HG03025 (cell line): ENCODE measurements around the gene NPEPL1.
"Not testable (repeated sequence)": the region's sequence is repeated elsewhere in the genome, so short reads cannot be mapped to it uniquely, and the experiment has no call there.

ENCODE experiments used
- ATAC-seq: cut with Tn5 transposase; IDR thresholded peaks from one replicate; pipeline ENCODE4 v1.9.1; 2021; ENCODE audit warnings: mild to moderate bottlenecking, moderate library complexity; ENCODE audit not compliant: unreplicated experiment, low FRiP score

The NPEPL1 gene

GRCh38 chr20:58753922-58754551, 61.4 kb downstream of the NPEPL1 start:
- no peak for ATAC-seq

GRCh38 chr20:58754584-58754983, 62.0 kb downstream of the NPEPL1 start:
- ATAC-seq = no peak

GRCh38 chr20:58755062-58755697, 62.6 kb downstream of the NPEPL1 start:
- no peak for ATAC-seq

GRCh38 chr20:58755766-58756449, 63.3 kb downstream of the NPEPL1 start:
- no peak for ATAC-seq

- no peak for ATAC-seq
These were observed 63.8 kb downstream of the NPEPL1 start for GRCh38 chr20:58756450-58756775.

- not testable (repeated sequence) for ATAC-seq
These were observed 65.0 kb downstream of the NPEPL1 start for GRCh38 chr20:58757647-58758046.

- no peak for ATAC-seq
These were observed 67.3 kb downstream of the NPEPL1 start for GRCh38 chr20:58759947-58760346.

GRCh38 chr20:58760856-58761255, 68.3 kb downstream of the NPEPL1 start:
- ATAC-seq = no peak

GRCh38 chr20:58762120-58762519, 69.5 kb downstream of the NPEPL1 start:
- ATAC-seq = no peak

GRCh38 chr20:58763076-58763475, 70.5 kb downstream of the NPEPL1 start:
- no peak for ATAC-seq
